Measurements from ENCODE around the gene EMSY.

Gene EMSY

DNA sequence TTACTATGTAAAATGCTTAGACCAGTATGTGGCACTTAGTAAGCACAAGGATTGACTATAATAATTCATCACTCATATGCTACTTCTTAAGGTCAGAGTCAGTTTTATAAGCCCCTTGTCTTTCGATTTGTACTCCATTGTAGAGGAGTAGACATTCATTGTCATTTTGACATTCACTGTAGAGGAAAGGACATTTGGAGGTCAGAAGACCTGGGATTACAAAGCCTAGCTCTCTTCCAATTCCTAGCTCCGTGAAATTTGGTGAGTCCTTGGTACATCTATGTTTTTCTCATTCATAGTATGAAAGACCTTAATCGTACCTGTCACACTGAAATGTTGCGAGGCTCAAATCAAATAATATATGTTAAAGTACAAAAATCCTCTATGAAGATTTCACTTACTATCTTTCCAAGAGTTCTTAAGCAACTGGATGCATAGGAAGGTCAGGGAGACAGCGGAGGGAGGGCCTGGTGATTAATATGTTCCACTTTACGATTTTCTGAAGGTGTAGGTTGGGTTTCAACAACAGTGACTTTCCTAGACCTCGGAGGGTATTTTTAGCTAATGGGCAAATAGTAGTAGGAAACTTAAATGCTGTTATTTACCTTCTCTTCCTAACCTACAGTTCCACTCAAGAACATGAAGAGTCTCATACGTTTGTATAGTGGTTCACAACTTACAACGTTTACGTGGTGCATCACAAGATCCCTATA, 1.4 kb upstream of the EMSY start:
- peak overlapping the region; percentile 86 for H3K27ac ChIP-seq
- TF ChIP-seq ZFX (IDR thresholded peaks at IDR 0.05; ENCODE audit: borderline replicate concordance): no peak
- TF ChIP-seq, protein P1, sequence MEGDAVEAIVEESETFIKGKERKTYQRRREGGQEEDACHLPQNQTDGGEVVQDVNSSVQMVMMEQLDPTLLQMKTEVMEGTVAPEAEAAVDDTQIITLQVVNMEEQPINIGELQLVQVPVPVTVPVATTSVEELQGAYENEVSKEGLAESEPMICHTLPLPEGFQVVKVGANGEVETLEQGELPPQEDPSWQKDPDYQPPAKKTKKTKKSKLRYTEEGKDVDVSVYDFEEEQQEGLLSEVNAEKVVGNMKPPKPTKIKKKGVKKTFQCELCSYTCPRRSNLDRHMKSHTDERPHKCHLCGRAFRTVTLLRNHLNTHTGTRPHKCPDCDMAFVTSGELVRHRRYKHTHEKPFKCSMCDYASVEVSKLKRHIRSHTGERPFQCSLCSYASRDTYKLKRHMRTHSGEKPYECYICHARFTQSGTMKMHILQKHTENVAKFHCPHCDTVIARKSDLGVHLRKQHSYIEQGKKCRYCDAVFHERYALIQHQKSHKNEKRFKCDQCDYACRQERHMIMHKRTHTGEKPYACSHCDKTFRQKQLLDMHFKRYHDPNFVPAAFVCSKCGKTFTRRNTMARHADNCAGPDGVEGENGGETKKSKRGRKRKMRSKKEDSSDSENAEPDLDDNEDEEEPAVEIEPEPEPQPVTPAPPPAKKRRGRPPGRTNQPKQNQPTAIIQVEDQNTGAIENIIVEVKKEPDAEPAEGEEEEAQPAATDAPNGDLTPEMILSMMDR (IDR thresholded peaks at IDR 0.05): no peak

DNA sequence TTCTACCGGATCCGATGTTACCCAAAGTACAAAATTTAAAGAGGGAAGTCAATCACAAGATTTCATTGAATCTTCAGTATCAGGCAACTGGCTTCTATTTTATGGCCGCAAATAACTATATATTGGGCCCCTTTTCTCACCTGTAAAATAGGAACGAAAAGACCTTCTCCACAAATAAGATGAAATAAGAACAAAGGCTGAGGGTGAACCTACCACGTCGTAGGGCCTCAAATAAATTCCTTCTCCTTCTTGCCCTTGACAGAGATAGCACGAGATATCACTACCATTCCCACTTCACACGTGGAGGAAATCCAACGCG, 794 bp upstream of the EMSY start:
- H3K27ac ChIP-seq: peak overlapping the region; percentile 86
- TF ChIP-seq, protein P1 (IDR thresholded peaks at IDR 0.05): no peak
- no peak for TF ChIP-seq ZFX (IDR thresholded peaks at IDR 0.05; ENCODE audit: borderline replicate concordance)

DNA sequence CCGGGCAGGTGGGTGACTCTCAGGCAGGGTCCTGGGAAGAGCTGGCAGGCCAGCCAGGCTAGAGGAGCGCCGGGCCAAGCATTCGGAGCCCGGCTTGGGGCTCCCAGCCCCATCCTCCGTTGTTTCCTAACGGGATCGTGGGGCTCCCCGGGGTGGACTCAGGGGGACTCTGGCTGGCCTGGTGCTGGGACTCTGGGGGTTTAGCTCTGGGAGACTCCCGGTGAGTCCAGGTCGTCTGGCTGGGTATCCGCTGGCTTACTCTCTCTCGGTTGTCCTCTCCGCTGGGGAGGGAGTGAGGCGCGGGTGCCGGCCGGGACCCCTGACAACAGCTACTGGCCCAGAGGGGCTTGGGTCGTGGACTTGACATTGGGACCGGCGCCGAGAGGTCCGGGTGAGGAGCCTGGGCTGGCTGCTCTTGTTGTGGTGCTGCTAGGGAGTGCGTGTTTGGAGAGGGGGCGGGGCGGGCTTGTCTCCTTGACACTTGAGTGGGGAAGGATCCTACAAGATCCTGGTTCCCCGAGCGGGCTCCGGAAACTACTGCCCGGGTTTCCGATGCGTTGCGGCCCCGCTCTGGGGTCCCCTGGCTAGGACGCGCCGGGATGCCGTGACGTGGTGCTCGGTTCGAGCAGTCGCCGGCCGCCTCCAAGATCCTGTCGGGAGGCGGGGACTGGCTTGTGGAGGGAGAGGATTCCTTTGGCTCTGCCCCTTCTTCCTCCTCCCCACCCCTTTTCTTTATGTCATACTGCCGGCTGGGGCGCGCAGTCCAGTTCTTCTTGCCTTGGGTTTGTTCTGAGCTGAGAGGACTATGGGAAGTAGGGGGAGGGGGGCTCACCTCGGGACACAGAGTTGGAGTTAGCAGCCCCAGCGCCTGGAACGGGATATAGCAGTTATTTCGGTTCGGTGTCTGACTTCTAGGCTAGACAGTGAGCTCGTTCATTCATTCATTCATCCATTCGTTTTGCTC, 585 bp downstream of the EMSY start:
- H3K27ac ChIP-seq: peak overlapping the region; percentile 86

DNA sequence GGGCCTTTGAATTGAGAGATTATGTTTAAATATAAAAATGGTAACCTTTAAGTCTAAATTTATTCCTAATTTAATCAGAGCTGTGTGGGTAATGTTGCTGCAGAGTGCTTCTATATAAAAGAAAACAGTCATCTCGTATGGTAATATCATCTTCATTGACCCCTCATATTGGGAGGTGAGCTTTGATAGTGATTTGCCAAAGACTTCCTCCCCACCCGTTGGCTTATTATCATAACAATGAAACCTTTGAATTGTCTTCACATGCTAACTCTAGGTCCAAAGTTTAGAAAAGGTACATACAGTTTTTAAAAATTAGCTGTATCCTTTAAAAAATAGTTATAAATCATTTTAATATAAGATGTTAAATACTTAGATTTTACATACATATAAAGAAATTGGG, 3.7 kb downstream of the EMSY start:
- TF ChIP-seq, protein P1 (IDR thresholded peaks at IDR 0.05): no peak
- no peak for TF ChIP-seq ZFX (IDR thresholded peaks at IDR 0.05; ENCODE audit: borderline replicate concordance)
- no peak overlapping the region for H3K27ac ChIP-seq

More for the DNA sequence above, 585 bp downstream of the EMSY start:
- TF ChIP-seq ZFX (IDR thresholded peaks at IDR 0.05; ENCODE audit: borderline replicate concordance): no peak
- TF ChIP-seq, protein P1 (IDR thresholded peaks at IDR 0.05): no peak; the same call in 1 of the 2 replicates

DNA sequence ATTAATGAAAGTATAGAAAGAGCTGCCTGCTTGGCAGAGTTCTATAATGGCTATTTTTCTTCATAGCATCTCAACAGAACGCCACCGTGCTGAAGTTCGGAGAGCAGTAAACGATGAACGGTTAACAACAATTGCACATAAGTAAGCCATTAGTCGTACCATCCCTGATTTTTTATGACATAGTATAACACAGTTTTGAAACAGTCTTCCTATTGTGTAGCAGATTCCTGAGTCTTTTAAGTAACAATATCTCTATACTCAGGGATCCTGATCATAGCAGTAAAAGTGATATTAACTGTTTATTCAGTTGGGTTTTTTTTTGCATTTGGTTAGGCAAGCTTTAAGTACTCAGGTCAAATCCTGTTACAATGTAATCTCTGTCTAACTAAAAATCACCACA, 8.4 kb downstream of the EMSY start:
- TF ChIP-seq, protein P1 (IDR thresholded peaks at IDR 0.05): no peak
- TF ChIP-seq ZFX (IDR thresholded peaks at IDR 0.05; ENCODE audit: borderline replicate concordance): no peak
- H3K27ac ChIP-seq: no peak overlapping the region

DNA sequence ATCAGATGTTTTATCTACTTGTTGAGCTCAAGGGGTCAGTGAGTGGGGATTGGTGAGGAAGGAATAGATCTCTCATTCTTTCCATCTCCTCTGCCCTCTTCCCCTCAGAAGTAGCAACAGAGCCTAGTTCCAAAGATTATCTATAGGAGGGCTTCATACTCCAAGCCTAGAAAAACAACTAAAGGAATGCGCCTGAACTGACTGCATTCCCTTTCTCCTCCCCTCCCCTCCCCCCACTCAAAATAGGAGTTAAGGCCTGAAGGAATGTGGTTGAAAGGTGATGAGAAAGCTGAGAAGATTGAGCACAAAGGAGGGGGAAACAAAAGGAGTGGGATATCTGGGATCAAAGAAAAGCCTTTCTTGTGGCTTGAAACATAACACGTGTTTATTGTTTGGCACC, 10.5 kb downstream of the EMSY start:
- H3K27ac ChIP-seq: no peak overlapping the region
- no peak for TF ChIP-seq ZFX (IDR thresholded peaks at IDR 0.05; ENCODE audit: borderline replicate concordance)
- TF ChIP-seq, protein P1 (IDR thresholded peaks at IDR 0.05): no peak

DNA sequence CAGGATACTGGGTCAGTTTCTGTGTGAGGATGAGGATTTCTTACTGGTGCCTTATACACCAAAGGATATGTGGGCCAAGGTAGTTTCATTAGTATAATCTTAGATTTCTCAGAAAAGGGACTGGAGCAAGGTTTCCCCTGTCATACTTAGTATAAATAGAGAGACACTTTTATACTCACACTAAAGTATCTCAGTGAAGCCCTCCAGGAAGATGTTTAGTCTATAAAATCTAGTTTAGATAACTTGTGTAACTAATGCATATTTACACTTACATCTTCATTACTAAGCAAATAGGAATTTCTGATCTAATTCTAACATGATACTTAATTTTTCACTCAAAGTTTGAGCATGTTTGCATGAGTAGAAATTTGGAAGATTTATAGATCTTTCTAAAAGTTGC, 11.1 kb downstream of the EMSY start:
- no peak overlapping the region for H3K27ac ChIP-seq

More for the DNA sequence above, 11.1 kb downstream of the EMSY start:
- TF ChIP-seq ZFX (IDR thresholded peaks at IDR 0.05; ENCODE audit: borderline replicate concordance): no peak
- TF ChIP-seq, protein P1 (IDR thresholded peaks at IDR 0.05): no peak

Data from 22Rv1 (cell line).